MM.1S (cell line): ENCODE data around the gene PES1.
"Not testable (repeated sequence)": the region's sequence is repeated elsewhere in the genome, so short reads cannot be mapped to it uniquely, and the experiment has no call there.

Source experiments
- DNase-seq: peaks from one replicate; pipeline ENCODE4 v3.0.0-alpha.2; 2015
- H2AFZ ChIP-seq: fragments of 300-600 bp; sonication (generic); 2 replicates; pipeline ENCODE4 v1.6.0; 2016; ENCODE audit warnings: antibody characterized with exemption, low read length
- H3F3A ChIP-seq: fragments of 300-600 bp; sonication (generic); 2 replicates; pipeline ENCODE4 v1.6.1; 2016; ENCODE audit warnings: mild to moderate bottlenecking, antibody characterized with exemption, low read length, moderate library complexity, mixed read lengths; ENCODE audit not compliant: insufficient read depth
- H3K27ac ChIP-seq: fragments of 300-600 bp; sonication (generic); 2 replicates; pipeline ENCODE4 v1.5.1; 2016; ENCODE audit warnings: mild to moderate bottlenecking, low read length
- H3K27me3 ChIP-seq: fragments of 300-600 bp; sonication (generic); replicated peaks from 2 replicates; pipeline ENCODE4 v1.6.0; 2016; ENCODE audit warnings: low read length; ENCODE audit not compliant: insufficient read depth
- H3K36me3 ChIP-seq: fragments of 300-600 bp; sonication (generic); replicated peaks from 2 replicates; pipeline ENCODE4 v1.6.1; 2016; ENCODE audit warnings: mild to moderate bottlenecking, low read length, mixed read lengths; ENCODE audit not compliant: insufficient read depth
- H3K4me1 ChIP-seq: fragments of 300-600 bp; sonication (generic); 2 replicates; pipeline ENCODE4 v1.6.1; 2016; ENCODE audit warnings: low read length, mixed read lengths
- H3K4me2 ChIP-seq: fragments of 300-600 bp; sonication (generic); 2 replicates; pipeline ENCODE4 v1.6.0; 2016; ENCODE audit warnings: low read depth, low read length
- H3K4me3 ChIP-seq: fragments of 300-600 bp; sonication (generic); 2 replicates; pipeline ENCODE4 v1.5.1; 2016; ENCODE audit warnings: low read length, mixed read lengths
- H3K79me2 ChIP-seq: fragments of 300-600 bp; sonication (generic); 2 replicates; pipeline ENCODE4 v1.6.1; 2016; ENCODE audit warnings: mixed run types, low read length, mixed read lengths
- H3K9ac ChIP-seq: fragments of 300-600 bp; sonication (generic); 2 replicates; pipeline ENCODE4 v1.6.1; 2016; ENCODE audit warnings: low read length, mixed read lengths
- H3K9me2 ChIP-seq: fragments of 300-600 bp; sonication (generic); replicated peaks from 2 replicates; pipeline ENCODE4 v1.6.1; 2016; ENCODE audit warnings: mild to moderate bottlenecking, low read length, mixed read lengths; ENCODE audit not compliant: insufficient read depth
- H3K9me3 ChIP-seq: fragments of 300-600 bp; sonication (generic); replicated peaks from 2 replicates; pipeline ENCODE4 v1.6.1; 2016; ENCODE audit warnings: mild to moderate bottlenecking, low read length, mixed read lengths; ENCODE audit not compliant: insufficient read depth
- H4K20me1 ChIP-seq: fragments of 300-600 bp; sonication (generic); 2 replicates; pipeline ENCODE4 v1.6.1; 2016; ENCODE audit warnings: mild to moderate bottlenecking, low read length, moderate library complexity, mixed read lengths; ENCODE audit not compliant: insufficient read depth
- EZH2 ChIP-seq: fragments of 300-600 bp; sonication (generic); optimal IDR thresholded peaks from 2 replicates; pipeline ENCODE3; 2017; ENCODE audit warnings: low read depth, mild to moderate bottlenecking, antibody characterized with exemption, low read length, mixed read lengths
- EZH2phosphoT487 ChIP-seq: fragments of 300-600 bp; sonication (generic); IDR thresholded peaks from 2 replicates; pipeline ENCODE4 v1.6.1; 2018; ENCODE audit warnings: antibody characterized with exemption, low read length
- TF ChIP-seq, protein P1 (sequence below): fragments of 300-600 bp; sonication (generic); IDR thresholded peaks from 2 replicates; pipeline ENCODE4 v1.5.1; 2016; ENCODE audit warnings: antibody characterized with exemption, low read length, mixed read lengths

The PES1 gene

GRCh38 chr22:30634471-30635233 is 42.9 kb upstream of the PES1 start:
- Histone ChIP-seq H3K79me2 (no peaks in the 10 kb centered on the region), H3K27me3 (no peaks in the 10 kb centered on the region), H3K4me1 (peaks cover 15% of the 10 kb centered on the region), H3K36me3 (no peaks in the 10 kb centered on the region), H2AFZ (peak overlapping the region; percentile 81), H3K4me2 (peak overlapping the region; percentile 80; the same call in 1 of the 2 replicates), H4K20me1 (no peaks in the 10 kb centered on the region), H3K9me3 (no peaks in the 10 kb centered on the region), H3K9me2 (no peaks in the 10 kb centered on the region), H3F3A (0 out of 2 replicates have a peak, but pooled peaks cover 6% of the 10 kb centered on the region), H3K27ac (no peak overlapping the region), H3K4me3 (peak overlapping the region; percentile 36; the same call in 1 of the 2 replicates), H3K9ac (no peak overlapping the region)
- peak; percentile 86 for DNase-seq
- TF ChIP-seq EZH2 (no peak), EZH2phosphoT487 (no peak)
- TF ChIP-seq, protein P1, sequence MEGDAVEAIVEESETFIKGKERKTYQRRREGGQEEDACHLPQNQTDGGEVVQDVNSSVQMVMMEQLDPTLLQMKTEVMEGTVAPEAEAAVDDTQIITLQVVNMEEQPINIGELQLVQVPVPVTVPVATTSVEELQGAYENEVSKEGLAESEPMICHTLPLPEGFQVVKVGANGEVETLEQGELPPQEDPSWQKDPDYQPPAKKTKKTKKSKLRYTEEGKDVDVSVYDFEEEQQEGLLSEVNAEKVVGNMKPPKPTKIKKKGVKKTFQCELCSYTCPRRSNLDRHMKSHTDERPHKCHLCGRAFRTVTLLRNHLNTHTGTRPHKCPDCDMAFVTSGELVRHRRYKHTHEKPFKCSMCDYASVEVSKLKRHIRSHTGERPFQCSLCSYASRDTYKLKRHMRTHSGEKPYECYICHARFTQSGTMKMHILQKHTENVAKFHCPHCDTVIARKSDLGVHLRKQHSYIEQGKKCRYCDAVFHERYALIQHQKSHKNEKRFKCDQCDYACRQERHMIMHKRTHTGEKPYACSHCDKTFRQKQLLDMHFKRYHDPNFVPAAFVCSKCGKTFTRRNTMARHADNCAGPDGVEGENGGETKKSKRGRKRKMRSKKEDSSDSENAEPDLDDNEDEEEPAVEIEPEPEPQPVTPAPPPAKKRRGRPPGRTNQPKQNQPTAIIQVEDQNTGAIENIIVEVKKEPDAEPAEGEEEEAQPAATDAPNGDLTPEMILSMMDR, result peak; percentile 93

GRCh38 chr22:30631469-30631868 is 39.8 kb upstream of the PES1 start:
- not testable (repeated sequence) for H3K9me3 ChIP-seq, H3K9ac ChIP-seq, H3K79me2 ChIP-seq, H3K27me3 ChIP-seq, H2AFZ ChIP-seq, H3K27ac ChIP-seq, H3K36me3 ChIP-seq, H3F3A ChIP-seq, DNase-seq, H3K9me2 ChIP-seq, H3K4me3 ChIP-seq, H3K4me2 ChIP-seq, H4K20me1 ChIP-seq
- H3K4me1 ChIP-seq, result peaks cover 15% of the 10 kb centered on the region

DNA sequence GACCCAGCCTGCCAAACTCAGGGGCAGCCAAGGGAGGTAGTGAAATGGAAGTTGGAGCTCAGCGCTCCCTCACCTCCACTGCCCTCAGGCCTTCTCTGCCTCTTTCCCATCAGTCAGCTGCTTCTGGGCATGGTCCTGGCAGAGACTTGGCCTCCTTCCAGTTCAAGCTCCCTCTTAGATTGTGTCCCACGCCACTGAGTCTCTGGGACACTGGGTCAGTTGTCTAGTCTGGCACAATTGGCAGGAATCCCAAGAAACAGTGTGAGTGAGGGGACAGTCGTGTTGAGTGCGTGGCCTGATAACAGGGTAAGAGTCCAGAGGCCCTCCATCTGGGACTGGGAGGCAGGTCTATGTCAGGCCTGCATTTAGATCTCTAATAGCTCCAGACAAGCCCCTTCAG is 36.8 kb upstream of the PES1 start:
- Histone ChIP-seq H3K4me1 (no peaks in the 10 kb centered on the region), H3K79me2 (no peaks in the 10 kb centered on the region), H3K27ac (no peak overlapping the region), H3K4me2 (no peak overlapping the region), H3K36me3 (no peaks in the 10 kb centered on the region), H3K9me2 (no peaks in the 10 kb centered on the region), H3K9ac (no peak overlapping the region), H3K27me3 (no peaks in the 10 kb centered on the region), H3F3A (no peaks in the 10 kb centered on the region), H4K20me1 (no peaks in the 10 kb centered on the region), H3K4me3 (no peak overlapping the region), H2AFZ (no peak overlapping the region), H3K9me3 (no peaks in the 10 kb centered on the region)
- TF ChIP-seq EZH2phosphoT487, result no peak
- TF ChIP-seq EZH2, result no peak
- TF ChIP-seq, protein P1, result no peak
- DNase-seq, result no peak

DNA sequence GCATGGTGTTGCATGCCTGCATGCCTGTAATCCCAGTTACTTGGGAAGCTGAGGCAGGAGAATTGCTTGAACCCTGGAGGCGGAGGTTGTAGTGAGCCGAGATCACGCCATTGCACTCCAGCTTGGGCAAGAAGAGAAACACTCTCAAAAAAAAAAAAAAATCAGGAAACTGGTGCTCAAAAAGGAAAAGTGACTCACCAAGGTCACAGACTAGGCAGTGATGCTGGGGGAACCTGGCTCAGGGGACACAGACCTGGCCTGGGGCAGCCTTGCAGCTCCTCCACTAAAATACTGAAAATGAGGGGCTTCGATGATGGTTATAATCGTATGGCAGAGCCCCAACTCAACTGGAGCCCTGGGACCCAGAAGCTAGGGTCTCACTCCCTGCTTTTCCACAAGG is 35.8 kb upstream of the PES1 start:
- Histone ChIP-seq H3K9me3 (no peaks in the 10 kb centered on the region), H4K20me1 (no peaks in the 10 kb centered on the region)
- no peak for TF ChIP-seq EZH2
- TF ChIP-seq, protein P1, result no peak
- TF ChIP-seq EZH2phosphoT487, result no peak

More for the DNA sequence above, 35.8 kb upstream of the PES1 start:
- H3K9me2 ChIP-seq, result no peaks in the 10 kb centered on the region
- no peak overlapping the region for H3K27ac ChIP-seq
- no peaks in the 10 kb centered on the region for H3F3A ChIP-seq
- no peaks in the 10 kb centered on the region for H3K27me3 ChIP-seq
- H3K79me2 ChIP-seq, result no peaks in the 10 kb centered on the region
- H3K36me3 ChIP-seq, result no peaks in the 10 kb centered on the region
- no peak overlapping the region for H3K9ac ChIP-seq
- no peak overlapping the region for H3K4me3 ChIP-seq
- DNase-seq, result no peak
- no peak overlapping the region for H2AFZ ChIP-seq
- H3K4me1 ChIP-seq, result no peaks in the 10 kb centered on the region
- no peak overlapping the region for H3K4me2 ChIP-seq
